ENCODE measurements around the gene HBE1.
A peak's percentile ranks its signal among the peaks of the same experiment; 100 is the strongest.
"Not testable (repeated sequence)": the region's sequence is repeated elsewhere in the genome, so short reads cannot be mapped to it uniquely, and the experiment has no call there.

The HBE1 gene

GRCh38 chr11:5269715-5270147, at the start of gene HBE1:
Gene HBE1, minus strand, starts transcription at chr11:5269945. Its CDS starts 55 bp downstream, at chr11:5269890.
- DNase-seq = no peak

GRCh38 chr11:5317292-5317691, 47.5 kb upstream of the HBE1 start:
- DNase-seq = peak; percentile 42

- not testable (repeated sequence) for DNase-seq
These were observed 43.7 kb upstream of the HBE1 start for GRCh38 chr11:5313326-5314023.

GRCh38 chr11:5310423-5310822, 40.7 kb upstream of the HBE1 start:
- no peak for DNase-seq

- DNase-seq = no peak
These were observed 37.7 kb upstream of the HBE1 start for GRCh38 chr11:5307256-5308019.

GRCh38 chr11:5304046-5304445, 34.3 kb upstream of the HBE1 start:
- no peak for DNase-seq

GRCh38 chr11:5303626-5304025, 33.9 kb upstream of the HBE1 start:
- peak; percentile 96 for DNase-seq

- DNase-seq = no peak
These were observed 32.1 kb upstream of the HBE1 start, which contains the start of gene OR51B4 for GRCh38 chr11:5301846-5302245. Gene OR51B4, minus strand, starts transcription at chr11:5301946. Its CDS starts 0 bp downstream, at chr11:5301946.

GRCh38 chr11:5300251-5300650, 30.5 kb upstream of the HBE1 start:
- peak; percentile 25 for DNase-seq

GRCh38 chr11:5298451-5298850, 28.7 kb upstream of the HBE1 start:
- no peak for DNase-seq

GRCh38 chr11:5297721-5298323, 28.1 kb upstream of the HBE1 start:
- DNase-seq = peak; percentile 74

GRCh38 chr11:5294342-5294995, 24.7 kb upstream of the HBE1 start:
- DNase-seq = not testable (repeated sequence)

GRCh38 chr11:5293028-5293427, 23.3 kb upstream of the HBE1 start:
- no peak for DNase-seq

GRCh38 chr11:5291207-5291838, 21.6 kb upstream of the HBE1 start:
- DNase-seq = peak; percentile 91

- DNase-seq = no peak
These were observed 20.4 kb upstream of the HBE1 start for GRCh38 chr11:5290106-5290505.

GRCh38 chr11:5289696-5290095, 20.0 kb upstream of the HBE1 start:
- DNase-seq = no peak

- no peak for DNase-seq
These were observed 19.3 kb upstream of the HBE1 start for GRCh38 chr11:5288906-5289550.

GRCh38 chr11:5288108-5288905, 18.6 kb upstream of the HBE1 start:
- DNase-seq = peak; percentile 98

GRCh38 chr11:5286901-5287300, 17.2 kb upstream of the HBE1 start:
- no peak for DNase-seq

- DNase-seq = no peak
These were observed 16.6 kb upstream of the HBE1 start for GRCh38 chr11:5286351-5286750.

GRCh38 chr11:5285703-5286340, 16.1 kb upstream of the HBE1 start:
- no peak for DNase-seq

All from hematopoietic multipotent progenitor cell treated with erythropoietin and hydrocortisone succinate and interleukin-3 and kit ligand, for 6 days (in vitro differentiated cells).